GM12878 (cell line): Measurements from ENCODE around the gene PLCG1. TPM values are rescaled to one million over a fixed set of nuclear protein-coding genes. Genes with fewer than 3 reads are reported as not detected.

Experiments
- KDM1A ChIP-seq: fragments of 200-600 bp; sonication (generic); IDR thresholded peaks from 2 replicates; pipeline ENCODE4 v1.6.1; 2016; ENCODE audit warnings: borderline replicate concordance
- RAD21 ChIP-seq: IDR thresholded peaks from 2 replicates; pipeline ENCODE4 v1.6.1; 2011; ENCODE audit warnings: mild to moderate bottlenecking, low read depth, low read length, moderate library complexity; ENCODE audit not compliant: insufficient read depth
- polyA plus RNA-seq, 11 experiments: library from polyadenylated mRNA; depleted of rRNA in 4 of 11; unstranded in 6 of 11; stranded (reverse) in 5 of 11; fragments of >200 nt; fragmentation: Nextera tagmentation in 4 of 11; fragmentation: Illumina TruSeq in 1 of 11; extraction: Ambion mirVana in 4 of 11; extraction: Trizol in 1 of 11; gene quantifications; 1 replicate in 1 of 11; 2 replicates in 10 of 11; pipeline versions ENCODE4 v1.2.1 to v1.2.3, GENCODE V29; 2011 to 2016; ENCODE audit warnings: inconsistent platforms in 2 of 11, missing spikeins in 2 of 11, low read depth in 1 of 11
- total RNA-seq, 4 experiments: library from RNA; depleted of rRNA in 3 of 4; stranded (reverse); fragments of >200 nt in 3 of 4; fragmentation: Illumina TruSeq in 1 of 4; extraction: Trizol in 1 of 4; gene quantifications; 2 replicates each; pipeline versions ENCODE4 v1.2.1 to v1.2.3, GENCODE V29; 2013 to 2021
- TF ChIP-seq, protein P1 (sequence below): fragments of 450-650 bp; formaldehyde crosslinking; IDR thresholded peaks from 2 replicates; pipeline ENCODE4 v1.5.0; 2022; ENCODE audit warnings: mild to moderate bottlenecking, missing genetic modification characterization
- TF ChIP-seq, protein P2 (sequence below): fragments of 450-650 bp; IDR thresholded peaks from 2 replicates; pipeline ENCODE4 v1.6.1; 2017; ENCODE audit warnings: mild to moderate bottlenecking, low read depth, inconsistent platforms; ENCODE audit not compliant: poor library complexity, severe bottlenecking

The PLCG1 gene
- total and polyA plus RNA-seq, 10 of the 15 experiments (the other 5 are each of a cell fraction or from before 2014, with no cell fraction given) = 2.6 to 114 (median 45.3) TPM

DNA sequence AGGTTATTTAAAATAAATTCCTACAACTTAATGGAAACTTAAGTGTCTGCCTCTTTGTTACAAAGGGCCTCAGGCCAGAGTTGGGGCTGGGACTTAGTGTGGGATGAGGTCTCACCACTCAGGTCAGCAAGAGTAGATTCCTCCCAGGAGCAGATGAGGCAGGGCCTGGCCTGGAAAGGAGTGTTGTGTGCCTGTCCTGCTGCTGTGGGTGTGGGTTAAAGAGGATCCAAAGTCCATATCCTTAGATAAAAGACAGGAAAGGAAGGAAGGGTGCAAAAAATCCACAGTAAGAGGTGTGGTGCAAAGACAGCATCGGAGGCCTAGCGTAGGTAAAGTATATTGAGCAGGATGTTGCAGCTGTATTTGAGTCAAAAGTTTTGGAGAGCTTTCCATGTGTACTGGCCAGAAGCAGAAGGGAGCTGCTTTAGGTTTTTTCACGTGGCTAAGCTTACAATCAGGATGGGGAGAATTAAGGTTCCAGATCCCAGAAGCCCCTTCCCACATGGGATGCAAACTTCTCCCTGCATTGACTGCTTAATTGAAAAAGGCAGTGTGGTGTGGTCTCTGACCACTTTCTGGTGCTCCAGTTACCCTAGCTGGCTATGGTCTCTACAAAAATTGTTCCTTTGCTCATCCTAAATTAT, 12.8 kb upstream of the PLCG1 start (continued):
- TF ChIP-seq RAD21 (no peak), KDM1A (no peak)
- TF ChIP-seq, protein P1, sequence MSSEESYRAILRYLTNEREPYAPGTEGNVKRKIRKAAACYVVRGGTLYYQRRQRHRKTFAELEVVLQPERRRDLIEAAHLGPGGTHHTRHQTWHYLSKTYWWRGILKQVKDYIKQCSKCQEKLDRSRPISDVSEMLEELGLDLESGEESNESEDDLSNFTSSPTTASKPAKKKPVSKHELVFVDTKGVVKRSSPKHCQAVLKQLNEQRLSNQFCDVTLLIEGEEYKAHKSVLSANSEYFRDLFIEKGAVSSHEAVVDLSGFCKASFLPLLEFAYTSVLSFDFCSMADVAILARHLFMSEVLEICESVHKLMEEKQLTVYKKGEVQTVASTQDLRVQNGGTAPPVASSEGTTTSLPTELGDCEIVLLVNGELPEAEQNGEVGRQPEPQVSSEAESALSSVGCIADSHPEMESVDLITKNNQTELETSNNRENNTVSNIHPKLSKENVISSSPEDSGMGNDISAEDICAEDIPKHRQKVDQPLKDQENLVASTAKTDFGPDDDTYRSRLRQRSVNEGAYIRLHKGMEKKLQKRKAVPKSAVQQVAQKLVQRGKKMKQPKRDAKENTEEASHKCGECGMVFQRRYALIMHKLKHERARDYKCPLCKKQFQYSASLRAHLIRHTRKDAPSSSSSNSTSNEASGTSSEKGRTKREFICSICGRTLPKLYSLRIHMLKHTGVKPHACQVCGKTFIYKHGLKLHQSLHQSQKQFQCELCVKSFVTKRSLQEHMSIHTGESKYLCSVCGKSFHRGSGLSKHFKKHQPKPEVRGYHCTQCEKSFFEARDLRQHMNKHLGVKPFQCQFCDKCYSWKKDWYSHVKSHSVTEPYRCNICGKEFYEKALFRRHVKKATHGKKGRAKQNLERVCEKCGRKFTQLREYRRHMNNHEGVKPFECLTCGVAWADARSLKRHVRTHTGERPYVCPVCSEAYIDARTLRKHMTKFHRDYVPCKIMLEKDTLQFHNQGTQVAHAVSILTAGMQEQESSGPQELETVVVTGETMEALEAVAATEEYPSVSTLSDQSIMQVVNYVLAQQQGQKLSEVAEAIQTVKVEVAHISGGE (CRISPR knock-in tag) = no peak
- TF ChIP-seq, protein P2, sequence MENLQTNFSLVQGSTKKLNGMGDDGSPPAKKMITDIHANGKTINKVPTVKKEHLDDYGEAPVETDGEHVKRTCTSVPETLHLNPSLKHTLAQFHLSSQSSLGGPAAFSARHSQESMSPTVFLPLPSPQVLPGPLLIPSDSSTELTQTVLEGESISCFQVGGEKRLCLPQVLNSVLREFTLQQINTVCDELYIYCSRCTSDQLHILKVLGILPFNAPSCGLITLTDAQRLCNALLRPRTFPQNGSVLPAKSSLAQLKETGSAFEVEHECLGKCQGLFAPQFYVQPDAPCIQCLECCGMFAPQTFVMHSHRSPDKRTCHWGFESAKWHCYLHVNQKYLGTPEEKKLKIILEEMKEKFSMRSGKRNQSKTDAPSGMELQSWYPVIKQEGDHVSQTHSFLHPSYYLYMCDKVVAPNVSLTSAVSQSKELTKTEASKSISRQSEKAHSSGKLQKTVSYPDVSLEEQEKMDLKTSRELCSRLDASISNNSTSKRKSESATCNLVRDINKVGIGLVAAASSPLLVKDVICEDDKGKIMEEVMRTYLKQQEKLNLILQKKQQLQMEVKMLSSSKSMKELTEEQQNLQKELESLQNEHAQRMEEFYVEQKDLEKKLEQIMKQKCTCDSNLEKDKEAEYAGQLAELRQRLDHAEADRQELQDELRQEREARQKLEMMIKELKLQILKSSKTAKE = no peak
- TF ChIP-seq, all 136 proteins: peak for 0
